H1 (cell line): ENCODE results near the gene NDUFA1. TPM values are rescaled to one million over a fixed set of nuclear protein-coding genes. Genes with fewer than 3 reads are reported as not detected.

Experiments used
- CTCF ChIA-PET: fragments of 300-600 bp; sonication (Branson Sonifier 250); formaldehyde crosslinking; loops from one replicate; lab custom pipeline; 2021; ENCODE audit not compliant: partially characterized antibody; lab: Charles Lee
- POLR2A ChIA-PET: fragments of 300-600 bp; sonication (Branson Sonifier 250); formaldehyde crosslinking; loops from one replicate; lab custom pipeline; 2021; ENCODE audit warnings: inconsistent platforms; ENCODE audit not compliant: partially characterized antibody; lab: Charles Lee
- DNase-seq, 2 experiments: peaks; one replicate each; pipeline versions ENCODE4 v3.0.0 to v3.0.0-alpha.2; 2010 to 2022; ENCODE audit warnings: low spot score in 2 of 2, low read depth in 1 of 2, mixed read lengths in 1 of 2
- FAIRE-seq: peaks from 2 replicates; lab custom pipeline; 2011; peaks lifted over from hg19 to GRCh38; lab: Jason Lieb, UNC
- H2AFZ ChIP-seq: 2 replicates; pipeline ENCODE4 v1.8.1; 2012; ENCODE audit warnings: low read length, inconsistent platforms
- H2AK5ac ChIP-seq: 2 replicates; pipeline ENCODE4 v1.6.1; 2013; ENCODE audit warnings: low read depth, low read length
- H2BK120ac ChIP-seq: replicated peaks from 2 replicates; pipeline ENCODE3; 2013; ENCODE audit warnings: low read depth, low read length, inconsistent platforms
- H2BK12ac ChIP-seq: 2 replicates; pipeline ENCODE4 v1.6.1; 2013; ENCODE audit warnings: low read depth, low read length
- H2BK15ac ChIP-seq: 2 replicates; pipeline ENCODE4 v1.6.1; 2013; ENCODE audit warnings: low read length
- H2BK20ac ChIP-seq: 2 replicates; pipeline ENCODE4 v1.6.1; 2013; ENCODE audit warnings: low read length
- H2BK5ac ChIP-seq: 2 replicates; pipeline ENCODE4 v1.6.1; 2013; ENCODE audit warnings: low read depth, low read length
- H3K14ac ChIP-seq: 2 replicates; pipeline ENCODE4 v1.6.1; 2013; ENCODE audit warnings: inconsistent platforms; ENCODE audit not compliant: insufficient read length
- H3K18ac ChIP-seq: 2 replicates; pipeline ENCODE4 v1.6.1; 2013; ENCODE audit warnings: low read length; ENCODE audit errors: extremely low read depth
- H3K23ac ChIP-seq: 2 replicates; pipeline ENCODE4 v1.6.1; 2013; ENCODE audit warnings: inconsistent platforms; ENCODE audit not compliant: insufficient read length
- H3K23me2 ChIP-seq: 2 replicates; pipeline ENCODE4 v1.6.1; 2013; ENCODE audit warnings: low read depth, low read length
- H3K27ac ChIP-seq: 2 replicates; pipeline ENCODE4 v1.6.1; 2011; ENCODE audit warnings: low read depth, low read length, inconsistent platforms
- H3K27me3 ChIP-seq, 4 experiments: replicated peaks in 1 of 4; 1 replicate in 1 of 4; 2 replicates in 3 of 4; pipeline versions ENCODE4 v1.6.1 to v1.8.1; 2011 to 2013; ENCODE audit warnings: low read length in 3 of 4, mild to moderate bottlenecking in 3 of 4, inconsistent platforms in 2 of 4, mixed read lengths in 2 of 4, moderate library complexity in 1 of 4; ENCODE audit not compliant: control insufficient read depth in 3 of 4, insufficient read depth in 3 of 4; ENCODE audit errors: extremely low read depth in 1 of 4
- H3K36me3 ChIP-seq, 4 experiments: 2 replicates each; pipeline versions ENCODE4 v1.6.1 to v1.8.1; 2011 to 2013; ENCODE audit warnings: mild to moderate bottlenecking in 4 of 4, low read length in 3 of 4, moderate library complexity in 2 of 4, control low read depth in 1 of 4, inconsistent platforms in 1 of 4; ENCODE audit not compliant: insufficient read depth in 4 of 4, control insufficient read depth in 2 of 4
- H3K4ac ChIP-seq: replicated peaks from 2 replicates; pipeline ENCODE3; 2013; ENCODE audit warnings: low read length, low read depth, mixed read lengths, inconsistent platforms; ENCODE audit not compliant: insufficient read length
- H3K4me1 ChIP-seq, 4 experiments: replicated peaks in 1 of 4; 1 replicate in 1 of 4; 2 replicates in 3 of 4; pipeline versions ENCODE4 v1.6.1 to v1.8.1; 2011 to 2013; ENCODE audit warnings: low read length in 3 of 4, inconsistent platforms in 2 of 4, mixed read lengths in 1 of 4; ENCODE audit not compliant: insufficient read depth in 4 of 4, control insufficient read depth in 3 of 4
- H3K4me2 ChIP-seq, 2 experiments: 2 replicates each; pipeline versions ENCODE4 v1.6.1 to v1.8.1; 2011 to 2013; ENCODE audit warnings: low read depth in 2 of 2, low read length in 2 of 2, control low read depth in 1 of 2, inconsistent platforms in 1 of 2, mild to moderate bottlenecking in 1 of 2; ENCODE audit not compliant: insufficient read depth in 1 of 2
- H3K4me3 ChIP-seq, 4 experiments: fragments of 200-600, 300-600 bp in 1 of 4; sonication (generic), shearing (Covaris generic), sonication (Bioruptor Twin) in 1 of 4; 2 replicates each; pipeline versions ENCODE4 v1.5.1 to v1.8.1; 2011 to 2016; ENCODE audit warnings: low read length in 4 of 4, low read depth in 3 of 4, control low read depth in 2 of 4, inconsistent platforms in 2 of 4, mild to moderate bottlenecking in 2 of 4, mixed read lengths in 1 of 4, moderate library complexity in 1 of 4; ENCODE audit not compliant: insufficient read depth in 2 of 4; ENCODE audit errors: extremely low read depth in 1 of 4
- H3K56ac ChIP-seq: replicated peaks from 2 replicates; pipeline ENCODE3; 2013; ENCODE audit warnings: low read depth, mild to moderate bottlenecking, mixed read lengths, low read length, inconsistent platforms; ENCODE audit not compliant: insufficient read length
- H3K79me1 ChIP-seq: 2 replicates; pipeline ENCODE4 v1.6.1; 2013; ENCODE audit warnings: low read depth, low read length, control low read depth
- H3K79me2 ChIP-seq, 2 experiments: 2 replicates each; pipeline versions ENCODE4 v1.6.1 to v1.8.1; 2012 to 2013; ENCODE audit warnings: low read length in 2 of 2, mild to moderate bottlenecking in 2 of 2, inconsistent platforms in 1 of 2; ENCODE audit not compliant: insufficient read depth in 2 of 2, control insufficient read depth in 1 of 2
- H3K9ac ChIP-seq, 4 experiments: replicated peaks in 1 of 4; 1 replicate in 1 of 4; 2 replicates in 3 of 4; pipeline versions ENCODE4 v1.6.1 to v1.8.1; 2011 to 2013; ENCODE audit warnings: low read depth in 3 of 4, low read length in 3 of 4, control low read depth in 2 of 4, mild to moderate bottlenecking in 2 of 4, moderate library complexity in 2 of 4, inconsistent platforms in 1 of 4; ENCODE audit errors: extremely low read depth in 1 of 4
- H3K9me3 ChIP-seq, 2 experiments: 2 replicates each; pipeline versions ENCODE4 v1.6.1 to v1.8.1; 2012 to 2013; ENCODE audit warnings: mild to moderate bottlenecking in 2 of 2, moderate library complexity in 2 of 2, control low read depth in 1 of 2, inconsistent platforms in 1 of 2, low read depth in 1 of 2, low read length in 1 of 2, mixed read lengths in 1 of 2; ENCODE audit not compliant: insufficient read depth in 2 of 2
- H4K20me1 ChIP-seq, 2 experiments: replicated peaks in 1 of 2; 2 replicates each; pipeline versions ENCODE3 to v1.8.1; 2011 to 2013; ENCODE audit warnings: inconsistent platforms in 2 of 2, low read length in 2 of 2, mild to moderate bottlenecking in 1 of 2; ENCODE audit not compliant: insufficient read depth in 2 of 2, control insufficient read depth in 1 of 2
- H4K5ac ChIP-seq: 2 replicates; pipeline ENCODE4 v1.6.1; 2013; ENCODE audit warnings: low read length, low read depth, mixed read lengths, inconsistent platforms; ENCODE audit not compliant: insufficient read length
- H4K8ac ChIP-seq: 2 replicates; pipeline ENCODE4 v1.8.0; 2013; ENCODE audit warnings: mild to moderate bottlenecking, moderate library complexity, low read length, inconsistent platforms; ENCODE audit not compliant: insufficient read depth; ENCODE audit errors: extremely low read depth
- H4K91ac ChIP-seq: replicated peaks from 2 replicates; pipeline ENCODE3; 2013; ENCODE audit warnings: low read length, mixed read lengths, inconsistent platforms; ENCODE audit not compliant: insufficient read length
- BCL11A ChIP-seq, 2 experiments: IDR thresholded peaks; one replicate each; pipeline ENCODE4 v1.6.1; 2011; ENCODE audit warnings: low read depth in 2 of 2, low read length in 2 of 2, mild to moderate bottlenecking in 2 of 2
- CHD1 ChIP-seq: IDR thresholded peaks from 2 replicates; pipeline ENCODE4 v1.6.1; 2012; ENCODE audit warnings: low read depth, low read length, improper control_type of control experiment
- CREB1 ChIP-seq: IDR thresholded peaks from 2 replicates; pipeline ENCODE4 v1.6.1; 2012; ENCODE audit warnings: inconsistent platforms
- CTBP2 ChIP-seq: IDR thresholded peaks from 2 replicates; pipeline ENCODE4 v1.7.0; 2011; ENCODE audit warnings: borderline replicate concordance, mild to moderate bottlenecking, moderate library complexity, mixed read lengths, low read length; ENCODE audit not compliant: insufficient read depth, insufficient read length
- GABPA ChIP-seq: IDR thresholded peaks from 2 replicates; pipeline ENCODE4 v1.6.1; 2011; ENCODE audit warnings: mild to moderate bottlenecking, low read length, moderate library complexity, borderline replicate concordance; ENCODE audit not compliant: insufficient read depth
- MAFK ChIP-seq: IDR thresholded peaks from 2 replicates; pipeline ENCODE4 v1.6.1; 2012; ENCODE audit warnings: low read depth, mild to moderate bottlenecking, improper control_type of control experiment, low read length
- NANOG ChIP-seq: IDR thresholded peaks from 2 replicates; pipeline ENCODE4 v1.6.1; 2011; ENCODE audit warnings: low read length, low read depth, mild to moderate bottlenecking, inconsistent platforms; ENCODE audit not compliant: insufficient read depth, poor library complexity, severe bottlenecking
- PHF8 ChIP-seq: fragments of 200-600 bp; sonication (generic); conservative IDR thresholded peaks from 2 replicates; pipeline ENCODE4 v1.7.1; 2012; ENCODE audit warnings: low read depth, mild to moderate bottlenecking, inconsistent platforms, low read length, moderate library complexity
- SIRT6 ChIP-seq: IDR thresholded peaks from one replicate; pipeline ENCODE4 v1.7.1; 2012; ENCODE audit warnings: low read length, inconsistent platforms
- SP2 ChIP-seq: IDR thresholded peaks from 2 replicates; pipeline ENCODE4 v1.6.1; 2012; ENCODE audit warnings: mild to moderate bottlenecking, low read length, inconsistent platforms
- SRF ChIP-seq: IDR thresholded peaks from 2 replicates; pipeline ENCODE4 v1.6.1; 2011; ENCODE audit warnings: mild to moderate bottlenecking, low read depth, low read length, moderate library complexity
- SUZ12 ChIP-seq: fragments of 200-600 bp; sonication (generic); IDR thresholded peaks from 2 replicates; pipeline ENCODE4 v1.6.1; 2012; ENCODE audit warnings: mild to moderate bottlenecking, inconsistent platforms, low read length, moderate library complexity, mixed read lengths
- YY1 ChIP-seq: IDR thresholded peaks from 2 replicates; pipeline ENCODE4 v1.6.1; 2011; ENCODE audit warnings: low read depth, mild to moderate bottlenecking, low read length
- WGBS, 2 experiments: shearing (Covaris generic) in 1 of 2; methylation state at CpG; one replicate each; pipeline versions ENCODE4 v1.1.6 to v1.1.7; 2013 to 2015; ENCODE audit warnings: low lambda C conversion rate in 2 of 2, mixed read lengths in 2 of 2, inconsistent platforms in 1 of 2, low coverage in 1 of 2, missing lambda C conversion rate in 1 of 2; ENCODE audit not compliant: insufficient replicate concordance in 2 of 2, insufficient coverage in 1 of 2, insufficient read length in 1 of 2; ENCODE audit errors: extremely low coverage in 1 of 2, missing lambda C conversion rate in 1 of 2; 5-methylcytosine and 5-hydroxymethylcytosine counted together
- polyA plus RNA-seq, 7 experiments: library from polyadenylated mRNA; depleted of rRNA in 3 of 7; stranded (reverse) in 5 of 7; unstranded in 2 of 7; fragments of >200 nt in 5 of 7; fragments of 200-250 nt in 2 of 7; gene quantifications; 1 replicate in 5 of 7; 2 replicates in 1 of 7; 4 replicates in 1 of 7; pipeline versions ENCODE4 v1.2.1 to v1.2.3, GENCODE V29; 2011 to 2013; ENCODE audit warnings: missing spikeins in 2 of 7, mixed read lengths in 2 of 7
- total RNA-seq: library from RNA; stranded (reverse); fragmentation: NEBNext Ultra II Directional; extraction: Animal tissue kit (Norgen Biotek cat#: 25700); gene quantifications from 2 replicates; pipeline ENCODE4 v1.2.1, GENCODE V29; 2021

The NDUFA1 gene
- total and polyA plus RNA-seq, 2 of the 8 experiments (the other 6 are each of a cell fraction or from before 2014, with no cell fraction given) = 65.6 to 69.7 TPM

DNA sequence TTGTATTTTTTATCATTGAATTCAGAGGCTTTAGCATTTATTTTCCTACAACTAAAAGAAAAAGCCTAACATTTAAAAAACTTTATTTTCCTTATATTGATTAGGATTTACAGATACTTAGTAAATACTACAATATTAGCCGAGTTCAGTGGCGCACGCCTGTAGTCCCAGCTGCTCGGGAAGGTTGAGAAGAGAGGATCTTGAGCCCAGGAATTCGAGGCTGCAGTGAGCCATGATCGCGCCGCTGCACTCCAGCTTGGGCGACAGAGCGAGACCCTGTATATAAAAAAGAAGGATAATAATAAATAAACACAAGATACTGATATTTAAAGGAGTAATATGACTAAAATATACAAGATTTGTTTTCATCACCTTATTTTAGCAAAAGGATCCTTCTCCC, 18.2 kb upstream of the NDUFA1 start:
- FAIRE-seq = no peak
- H3K23ac ChIP-seq = no peak overlapping the region
- H3K27me3 ChIP-seq = no peaks in the 10 kb centered on the region
- H3K18ac ChIP-seq = no peak overlapping the region
- WGBS, 2 experiments = 51% methylated on average over 10 of the region's 10 CpGs; no CpG with 5 or more reads in 1 of the 2 experiments
- H3K79me2 ChIP-seq = peaks cover 0 to 16% of the 10 kb centered on the region in 2 experiments; a peak in 3 of 4 replicates
- peak overlapping the region; percentile 29 to 99 (median 46); a peak in 7 of 8 replicates for H3K4me3 ChIP-seq
- no peak overlapping the region for H3K56ac ChIP-seq
- H3K23me2 ChIP-seq = peaks cover 4% of the 10 kb centered on the region; the same call in 1 of the 2 replicates
- no peak overlapping the region for H2AK5ac ChIP-seq
- DNase-seq = no peak
- peak overlapping the region; percentile 53 to 65 for H3K4me2 ChIP-seq
- no peaks in the 10 kb centered on the region for H4K20me1 ChIP-seq
- H2BK20ac ChIP-seq = no peak overlapping the region
- no peak overlapping the region for H2BK120ac ChIP-seq
- H3K27ac ChIP-seq = no peak overlapping the region; the same call in 1 of the 2 replicates
- H4K91ac ChIP-seq = no peak overlapping the region
- H3K4ac ChIP-seq = no peak overlapping the region
- no peak overlapping the region for H3K14ac ChIP-seq
- no peak overlapping the region for H4K8ac ChIP-seq
- H2BK15ac ChIP-seq = no peak overlapping the region
- ChIA-PET POLR2A (interaction anchor here (0.7 to 3.2 kb wide), 13 partner anchors 10 to 353 kb away, joined by 3 to 29 read pairs (median 5); partner anchors contain the start of genes NDUFA1, RNF113A, RPL39 and UBE2A), CTCF (interaction anchor here (0.9 to 1.0 kb wide), 2 partner anchors 34 to 124 kb away, joined by 3 read pairs; no protein-coding TSS in a partner anchor)
- H3K4me1 ChIP-seq = no peaks in the 10 kb centered on the region
- H2BK5ac ChIP-seq = no peak overlapping the region
- no peaks in the 10 kb centered on the region for H3K79me1 ChIP-seq
- no peaks in the 10 kb centered on the region for H3K9me3 ChIP-seq
- no peak overlapping the region for H4K5ac ChIP-seq
- peaks cover 0 to 23% (median 5%) of the 10 kb centered on the region in 4 experiments; a peak in 4 of 8 replicates for H3K36me3 ChIP-seq
- 0 out of 2 replicates have a peak overlapping the region, but pooled peaks have one; percentile 59 for H2AFZ ChIP-seq
- H3K9ac ChIP-seq = no peak overlapping the region; a peak in 1 of 7 replicates
- H2BK12ac ChIP-seq = no peak overlapping the region
- TF ChIP-seq PHF8 (no peak), SP2 (no peak), SIRT6 (no peak), CHD1 (no peak), BCL11A (IDR thresholded peaks at IDR 0.05; ENCODE audit: low read depth in 2 of 2, low read length in 2 of 2) (no peak), MAFK (no peak), CREB1 (no peak), YY1 (no peak), GABPA (no peak), SRF (no peak), CTBP2 (no peak), SUZ12 (no peak), NANOG (no peak)
